ENCODE measurements around the gene RIMS1.

DNA sequence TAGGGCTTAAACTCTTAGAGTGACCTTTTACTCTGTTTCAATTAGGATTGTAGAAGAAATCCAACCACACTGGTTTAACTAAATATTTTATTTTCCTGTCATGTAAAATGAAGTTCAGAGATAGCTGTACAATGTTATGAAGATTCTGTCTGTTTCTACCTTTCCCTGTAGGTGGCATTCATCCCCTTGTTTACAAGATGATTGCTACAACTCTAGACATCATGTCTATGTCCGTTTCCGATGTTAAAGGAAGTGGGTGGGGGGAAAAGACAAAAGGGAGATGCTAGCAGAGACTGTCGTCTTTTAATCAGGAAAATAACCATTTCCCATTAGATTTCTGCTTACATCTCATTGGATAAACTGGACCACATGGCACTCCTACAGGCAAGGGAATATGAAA, 30.9 kb upstream of the RIMS1 start:
- TF ChIP-seq, protein P1, sequence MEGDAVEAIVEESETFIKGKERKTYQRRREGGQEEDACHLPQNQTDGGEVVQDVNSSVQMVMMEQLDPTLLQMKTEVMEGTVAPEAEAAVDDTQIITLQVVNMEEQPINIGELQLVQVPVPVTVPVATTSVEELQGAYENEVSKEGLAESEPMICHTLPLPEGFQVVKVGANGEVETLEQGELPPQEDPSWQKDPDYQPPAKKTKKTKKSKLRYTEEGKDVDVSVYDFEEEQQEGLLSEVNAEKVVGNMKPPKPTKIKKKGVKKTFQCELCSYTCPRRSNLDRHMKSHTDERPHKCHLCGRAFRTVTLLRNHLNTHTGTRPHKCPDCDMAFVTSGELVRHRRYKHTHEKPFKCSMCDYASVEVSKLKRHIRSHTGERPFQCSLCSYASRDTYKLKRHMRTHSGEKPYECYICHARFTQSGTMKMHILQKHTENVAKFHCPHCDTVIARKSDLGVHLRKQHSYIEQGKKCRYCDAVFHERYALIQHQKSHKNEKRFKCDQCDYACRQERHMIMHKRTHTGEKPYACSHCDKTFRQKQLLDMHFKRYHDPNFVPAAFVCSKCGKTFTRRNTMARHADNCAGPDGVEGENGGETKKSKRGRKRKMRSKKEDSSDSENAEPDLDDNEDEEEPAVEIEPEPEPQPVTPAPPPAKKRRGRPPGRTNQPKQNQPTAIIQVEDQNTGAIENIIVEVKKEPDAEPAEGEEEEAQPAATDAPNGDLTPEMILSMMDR (IDR thresholded peaks at IDR 0.05; ENCODE audit: insufficient read depth, low read length) = no peak
- TF ChIP-seq POLR2AphosphoS5 (IDR thresholded peaks at IDR 0.05; ENCODE audit: low read depth) = no peak
